Left lobe of liver (tissue), 2 donors: Measurements from ENCODE around the gene KAT5. TPM values are rescaled to one million over a fixed set of nuclear protein-coding genes. Genes with fewer than 3 reads are reported as not detected.
"Not testable (repeated sequence)": the region's sequence is repeated elsewhere in the genome, so short reads cannot be mapped to it uniquely, and the experiment has no call there.

Experiments used
- ATAC-seq: fragments of 200-7000 bp; cut with Tn5 transposase; one replicate; pipeline ENCODE4 v1.9.1; 2020; ENCODE audit warnings: mild to moderate bottlenecking, moderate library complexity
- DNase-seq: peaks from one replicate; pipeline ENCODE4 v3.0.0-alpha.2; 2020; ENCODE audit warnings: low spot score
- total RNA-seq: library from RNA; stranded (reverse); gene quantifications from one replicate; pipeline ENCODE4 v1.2.1, GENCODE V29; 2021
- donor health status: DM: no; HTN: no; CAD: no; lungs with moderate emphysema.
- donor health status: DM: no; HTN: yes; CAD: no.

The KAT5 gene
- 19.4 TPM for total RNA-seq

GRCh38 chr11:65711785-65712632, at the start of gene KAT5:
TSS of gene KAT5 (plus strand) at chr11:65712252. CDS start at chr11:65712268, 16 bp downstream.
- peak; percentile 99 for DNase-seq
- ATAC-seq: peak; percentile 87

- DNase-seq (peak; percentile 94), ATAC-seq (peak; percentile 89)
Measured at GRCh38 chr11:65662799-65663638, 49.0 kb upstream of the KAT5 start, which contains the start of gene RELA. TSS of gene RELA (minus strand) at chr11:65662916. CDS start at chr11:65662832, 84 bp downstream.

- ATAC-seq (peak; percentile 25), DNase-seq (no peak)
Measured at GRCh38 chr11:65663639-65664200, 48.3 kb upstream of the KAT5 start.

- DNase-seq (no peak), ATAC-seq (no peak)
Measured at GRCh38 chr11:65672180-65672860, 39.7 kb upstream of the KAT5 start.

GRCh38 chr11:65672982-65673381, 39.1 kb upstream of the KAT5 start:
- DNase-seq: no peak
- ATAC-seq: no peak

GRCh38 chr11:65680192-65680743, 31.8 kb upstream of the KAT5 start:
- DNase-seq (no peak), ATAC-seq (peak; percentile 75)

- not testable (repeated sequence) for DNase-seq, ATAC-seq
Measured at GRCh38 chr11:65683480-65683879, 28.6 kb upstream of the KAT5 start.

GRCh38 chr11:65685981-65686380, 26.1 kb upstream of the KAT5 start:
- ATAC-seq: no peak
- no peak for DNase-seq

GRCh38 chr11:65691847-65692246, 20.2 kb upstream of the KAT5 start:
- DNase-seq, ATAC-seq: not testable (repeated sequence)

GRCh38 chr11:65692367-65692766, 19.7 kb upstream of the KAT5 start:
- DNase-seq (no peak), ATAC-seq (no peak)

GRCh38 chr11:65695459-65696241, 16.4 kb upstream of the KAT5 start:
- DNase-seq (peak; percentile 52), ATAC-seq (peak; percentile 41)

GRCh38 chr11:65696802-65697552, 15.1 kb upstream of the KAT5 start:
- DNase-seq: no peak

GRCh38 chr11:65698205-65698604, 13.8 kb upstream of the KAT5 start:
- peak; percentile 61 for ATAC-seq
- no peak for DNase-seq

More at GRCh38 chr11:65696802-65697552, 15.1 kb upstream of the KAT5 start:
- no peak for ATAC-seq

GRCh38 chr11:65699306-65699705, 12.7 kb upstream of the KAT5 start:
- DNase-seq (no peak), ATAC-seq (no peak)

- no peak for DNase-seq
- ATAC-seq: peak; percentile 54
Measured at GRCh38 chr11:65700399-65700798, 11.7 kb upstream of the KAT5 start.

GRCh38 chr11:65701686-65702085, 10.4 kb upstream of the KAT5 start:
- DNase-seq (no peak), ATAC-seq (no peak)

GRCh38 chr11:65703846-65704245, 8.2 kb upstream of the KAT5 start:
- DNase-seq: no peak
- ATAC-seq: no peak

- not testable (repeated sequence) for ATAC-seq
- DNase-seq: peak; percentile 66
Measured at GRCh38 chr11:65706303-65706763, 5.7 kb upstream of the KAT5 start.

- DNase-seq, ATAC-seq: not testable (repeated sequence)
Measured at GRCh38 chr11:65707002-65707401, 5.0 kb upstream of the KAT5 start.
